RWPE1 (cell line): Measurements from ENCODE around the gene CCDC148.

Experiments used
- CTCF ChIA-PET: fragments of 350-600 bp; sonication (Branson Sonifier 250); formaldehyde crosslinking; extraction: SDS; loops from one replicate; lab custom pipeline; 2021; lab: Yijun Ruan, JAX
- POLR2A ChIA-PET: fragments of 400-600 bp; formaldehyde crosslinking; extraction: SDS; loops from one replicate; lab custom pipeline; 2020; ENCODE audit warnings: antibody characterized with exemption; ENCODE audit not compliant: low non-redundant PET; lab: Yijun Ruan, JAX
- DNase-seq: peaks from one replicate; pipeline ENCODE4 v3.0.0; 2012; ENCODE audit warnings: low spot score
- H3K27ac ChIP-seq: fragments of 450-650 bp; 2 replicates; pipeline ENCODE4 v1.5.1; 2017
- CTCF ChIP-seq: fragments of 450-650 bp; conservative IDR thresholded peaks from 2 replicates; pipeline ENCODE4 v1.5.1; 2017; ENCODE audit warnings: low read depth, mild to moderate bottlenecking

Gene CCDC148

GRCh38 chr2:158463496-158464095 is 7.0 kb upstream of the CCDC148 start:
- H3K27ac ChIP-seq, result no peak overlapping the region
- no peak for TF ChIP-seq CTCF
- no peak for DNase-seq
- POLR2A ChIA-PET, result no interaction called here
- CTCF ChIA-PET, result interaction anchor here (0.7 kb wide), 1 partner anchor 16 kb away, joined by 3 read pairs; no protein-coding TSS in a partner anchor

GRCh38 chr2:158460632-158461297 is 4.2 kb upstream of the CCDC148 start:
- ChIA-PET POLR2A (no interaction called here), CTCF (no interaction called here)
- no peak for TF ChIP-seq CTCF
- no peak overlapping the region for H3K27ac ChIP-seq
- no peak for DNase-seq

DNA sequence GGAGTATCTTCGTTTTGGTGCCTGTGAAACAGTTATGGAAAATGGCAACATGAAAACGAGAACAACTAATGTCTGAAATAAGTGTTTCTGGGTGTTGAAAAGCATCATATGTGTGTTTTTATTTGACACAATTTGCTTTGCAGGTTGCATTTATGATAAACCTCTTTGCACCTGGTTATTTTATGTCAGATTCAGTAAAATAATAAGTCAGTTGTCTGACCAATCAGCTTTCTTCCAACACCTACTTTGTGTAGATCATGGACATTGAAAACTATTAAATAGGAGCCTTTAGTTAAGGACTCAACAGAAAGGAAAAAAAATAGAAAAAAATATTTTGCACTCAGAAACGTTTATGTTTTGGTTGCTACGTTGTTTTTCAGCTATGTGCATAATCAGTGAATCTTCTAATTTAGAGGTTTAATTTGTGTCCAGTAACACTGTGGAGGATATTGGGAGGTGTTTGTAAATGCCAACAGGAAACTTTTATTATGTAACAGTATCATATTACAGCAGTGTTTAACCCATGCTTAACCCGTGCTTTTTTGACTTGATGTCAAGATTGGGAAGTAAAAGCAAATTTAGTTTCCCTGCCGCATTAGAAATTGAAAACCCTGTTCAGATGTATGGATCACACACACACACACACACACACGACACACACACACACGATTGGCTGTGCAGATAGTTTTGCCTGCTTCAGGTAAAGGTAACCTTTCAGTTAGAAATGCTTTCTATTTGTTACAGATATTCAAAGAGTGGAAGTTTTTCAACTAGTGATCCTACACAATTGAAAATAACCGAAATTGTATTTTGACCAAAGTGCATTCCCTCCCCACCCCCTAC is 2.8 kb upstream of the CCDC148 start:
- no peak overlapping the region for H3K27ac ChIP-seq
- DNase-seq, result no peak
- no peak for TF ChIP-seq CTCF
- CTCF ChIA-PET, result interaction anchor here (0.5 to 0.7 kb wide), 4 partner anchors 15 to 699 kb away, joined by 3 to 9 read pairs (median 4); no protein-coding TSS in a partner anchor
- POLR2A ChIA-PET, result no interaction called here

DNA sequence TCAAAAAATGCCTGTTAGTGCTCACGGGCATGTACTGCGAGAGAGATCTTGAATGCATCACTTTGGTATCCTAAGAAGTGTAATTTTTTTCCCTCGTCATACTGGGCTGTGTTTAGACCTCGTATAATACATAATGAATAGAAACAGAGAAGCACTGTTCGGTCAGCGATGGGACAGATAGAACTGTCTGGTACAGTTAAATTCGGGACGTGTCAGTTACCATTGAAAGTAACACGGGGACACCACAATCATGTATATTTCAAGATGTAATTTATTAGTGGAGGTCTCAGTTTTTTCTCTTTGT is 2.0 kb upstream of the CCDC148 start:
- TF ChIP-seq CTCF, result no peak
- H3K27ac ChIP-seq, result peak overlapping the region; percentile 97
- DNase-seq, result no peak
- CTCF ChIA-PET, result interaction anchor here (0.5 to 0.7 kb wide), 7 partner anchors 11 to 699 kb away, joined by 3 to 9 read pairs (median 3); no protein-coding TSS in a partner anchor
- POLR2A ChIA-PET, result interaction anchor here (0.6 kb wide), 1 partner anchor 776 kb away, joined by 6 read pairs; no protein-coding TSS in a partner anchor

- peak overlapping the region; percentile 97 for H3K27ac ChIP-seq
- ChIA-PET POLR2A (interaction anchor here (0.5 to 0.6 kb wide), 2 partner anchors 119 to 776 kb away, joined by 3 to 6 read pairs; no protein-coding TSS in a partner anchor), CTCF (interaction anchor here (0.6 to 1.0 kb wide), 7 partner anchors 10 to 1901 kb away, joined by 3 to 5 read pairs (median 4); no protein-coding TSS in a partner anchor)
- peak; percentile 58 for DNase-seq
- peak; percentile 64 for TF ChIP-seq CTCF
Observed at GRCh38 chr2:158457826-158458616, 1.5 kb upstream of the CCDC148 start.
